ENCODE results near the gene CDKAL1.

CDKAL1 gene

GRCh38 chr6:20847904-20848303, 313.6 kb downstream of the CDKAL1 start:
- TF ChIP-seq TCF4 (CRISPR knock-in tag; IDR thresholded peaks at IDR 0.05; ENCODE audit: borderline replicate concordance) (no peak), ZFP30 (CRISPR knock-in tag; IDR thresholded peaks at IDR 0.05) (no peak), ZC3H10 (CRISPR knock-in tag; IDR thresholded peaks at IDR 0.05) (no peak), ZNF8 (CRISPR knock-in tag; IDR thresholded peaks at IDR 0.05) (no peak), ZFP3 (CRISPR knock-in tag; IDR thresholded peaks at IDR 0.05) (no peak), PPARA (CRISPR knock-in tag; IDR thresholded peaks at IDR 0.05; ENCODE audit: borderline replicate concordance) (no peak), ZNF565 (CRISPR knock-in tag; conservative IDR thresholded peaks at IDR 0.05; ENCODE audit: low read depth) (no peak), ESRRG (CRISPR knock-in tag; IDR thresholded peaks at IDR 0.05) (no peak), CSDC2 (CRISPR knock-in tag; IDR thresholded peaks at IDR 0.05) (no peak), CSRNP3 (CRISPR knock-in tag; IDR thresholded peaks at IDR 0.05) (no peak), SNAI2 (CRISPR knock-in tag; IDR thresholded peaks at IDR 0.05) (no peak), OSR1 (CRISPR knock-in tag; IDR thresholded peaks at IDR 0.05) (no peak), TOX (CRISPR knock-in tag; IDR thresholded peaks at IDR 0.05; ENCODE audit: borderline replicate concordance) (no peak)
- TF ChIP-seq, protein P1, sequence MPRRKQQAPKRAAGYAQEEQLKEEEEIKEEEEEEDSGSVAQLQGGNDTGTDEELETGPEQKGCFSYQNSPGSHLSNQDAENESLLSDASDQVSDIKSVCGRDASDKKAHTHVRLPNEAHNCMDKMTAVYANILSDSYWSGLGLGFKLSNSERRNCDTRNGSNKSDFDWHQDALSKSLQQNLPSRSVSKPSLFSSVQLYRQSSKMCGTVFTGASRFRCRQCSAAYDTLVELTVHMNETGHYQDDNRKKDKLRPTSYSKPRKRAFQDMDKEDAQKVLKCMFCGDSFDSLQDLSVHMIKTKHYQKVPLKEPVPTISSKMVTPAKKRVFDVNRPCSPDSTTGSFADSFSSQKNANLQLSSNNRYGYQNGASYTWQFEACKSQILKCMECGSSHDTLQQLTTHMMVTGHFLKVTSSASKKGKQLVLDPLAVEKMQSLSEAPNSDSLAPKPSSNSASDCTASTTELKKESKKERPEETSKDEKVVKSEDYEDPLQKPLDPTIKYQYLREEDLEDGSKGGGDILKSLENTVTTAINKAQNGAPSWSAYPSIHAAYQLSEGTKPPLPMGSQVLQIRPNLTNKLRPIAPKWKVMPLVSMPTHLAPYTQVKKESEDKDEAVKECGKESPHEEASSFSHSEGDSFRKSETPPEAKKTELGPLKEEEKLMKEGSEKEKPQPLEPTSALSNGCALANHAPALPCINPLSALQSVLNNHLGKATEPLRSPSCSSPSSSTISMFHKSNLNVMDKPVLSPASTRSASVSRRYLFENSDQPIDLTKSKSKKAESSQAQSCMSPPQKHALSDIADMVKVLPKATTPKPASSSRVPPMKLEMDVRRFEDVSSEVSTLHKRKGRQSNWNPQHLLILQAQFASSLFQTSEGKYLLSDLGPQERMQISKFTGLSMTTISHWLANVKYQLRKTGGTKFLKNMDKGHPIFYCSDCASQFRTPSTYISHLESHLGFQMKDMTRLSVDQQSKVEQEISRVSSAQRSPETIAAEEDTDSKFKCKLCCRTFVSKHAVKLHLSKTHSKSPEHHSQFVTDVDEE (CRISPR knock-in tag; IDR thresholded peaks at IDR 0.05) = no peak
- TF ChIP-seq, protein P2, sequence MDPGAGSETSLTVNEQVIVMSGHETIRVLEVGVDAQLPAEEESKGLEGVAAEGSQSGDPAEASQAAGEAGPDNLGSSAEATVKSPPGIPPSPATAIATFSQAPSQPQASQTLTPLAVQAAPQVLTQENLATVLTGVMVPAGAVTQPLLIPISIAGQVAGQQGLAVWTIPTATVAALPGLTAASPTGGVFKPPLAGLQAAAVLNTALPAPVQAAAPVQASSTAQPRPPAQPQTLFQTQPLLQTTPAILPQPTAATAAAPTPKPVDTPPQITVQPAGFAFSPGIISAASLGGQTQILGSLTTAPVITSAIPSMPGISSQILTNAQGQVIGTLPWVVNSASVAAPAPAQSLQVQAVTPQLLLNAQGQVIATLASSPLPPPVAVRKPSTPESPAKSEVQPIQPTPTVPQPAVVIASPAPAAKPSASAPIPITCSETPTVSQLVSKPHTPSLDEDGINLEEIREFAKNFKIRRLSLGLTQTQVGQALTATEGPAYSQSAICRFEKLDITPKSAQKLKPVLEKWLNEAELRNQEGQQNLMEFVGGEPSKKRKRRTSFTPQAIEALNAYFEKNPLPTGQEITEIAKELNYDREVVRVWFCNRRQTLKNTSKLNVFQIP (CRISPR knock-in tag; IDR thresholded peaks at IDR 0.05; ENCODE audit: borderline replicate concordance, low read depth) = no peak
- no peak for ATAC-seq

- ATAC-seq = no peak
- TF ChIP-seq ZNF70 (CRISPR knock-in tag; IDR thresholded peaks at IDR 0.05) (no peak), PPARA (CRISPR knock-in tag; IDR thresholded peaks at IDR 0.05; ENCODE audit: borderline replicate concordance) (no peak), ZFP30 (CRISPR knock-in tag; IDR thresholded peaks at IDR 0.05) (no peak), CSDC2 (CRISPR knock-in tag; IDR thresholded peaks at IDR 0.05) (no peak), TCF4 (CRISPR knock-in tag; IDR thresholded peaks at IDR 0.05; ENCODE audit: borderline replicate concordance) (no peak), ZFP3 (CRISPR knock-in tag; IDR thresholded peaks at IDR 0.05) (no peak), ISL1 (CRISPR knock-in tag; IDR thresholded peaks at IDR 0.05) (no peak), ZNF8 (CRISPR knock-in tag; IDR thresholded peaks at IDR 0.05) (no peak), CSRNP3 (CRISPR knock-in tag; IDR thresholded peaks at IDR 0.05) (no peak), BACH2 (CRISPR knock-in tag; IDR thresholded peaks at IDR 0.05; ENCODE audit: borderline replicate concordance) (no peak)
- TF ChIP-seq, protein P3, sequence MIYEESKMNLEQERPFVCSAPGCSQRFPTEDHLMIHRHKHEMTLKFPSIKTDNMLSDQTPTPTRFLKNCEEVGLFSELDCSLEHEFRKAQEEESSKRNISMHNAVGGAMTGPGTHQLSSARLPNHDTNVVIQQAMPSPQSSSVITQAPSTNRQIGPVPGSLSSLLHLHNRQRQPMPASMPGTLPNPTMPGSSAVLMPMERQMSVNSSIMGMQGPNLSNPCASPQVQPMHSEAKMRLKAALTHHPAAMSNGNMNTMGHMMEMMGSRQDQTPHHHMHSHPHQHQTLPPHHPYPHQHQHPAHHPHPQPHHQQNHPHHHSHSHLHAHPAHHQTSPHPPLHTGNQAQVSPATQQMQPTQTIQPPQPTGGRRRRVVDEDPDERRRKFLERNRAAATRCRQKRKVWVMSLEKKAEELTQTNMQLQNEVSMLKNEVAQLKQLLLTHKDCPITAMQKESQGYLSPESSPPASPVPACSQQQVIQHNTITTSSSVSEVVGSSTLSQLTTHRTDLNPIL (CRISPR knock-in tag; IDR thresholded peaks at IDR 0.05; ENCODE audit: low read depth) = no peak
- TF ChIP-seq, protein P4, sequence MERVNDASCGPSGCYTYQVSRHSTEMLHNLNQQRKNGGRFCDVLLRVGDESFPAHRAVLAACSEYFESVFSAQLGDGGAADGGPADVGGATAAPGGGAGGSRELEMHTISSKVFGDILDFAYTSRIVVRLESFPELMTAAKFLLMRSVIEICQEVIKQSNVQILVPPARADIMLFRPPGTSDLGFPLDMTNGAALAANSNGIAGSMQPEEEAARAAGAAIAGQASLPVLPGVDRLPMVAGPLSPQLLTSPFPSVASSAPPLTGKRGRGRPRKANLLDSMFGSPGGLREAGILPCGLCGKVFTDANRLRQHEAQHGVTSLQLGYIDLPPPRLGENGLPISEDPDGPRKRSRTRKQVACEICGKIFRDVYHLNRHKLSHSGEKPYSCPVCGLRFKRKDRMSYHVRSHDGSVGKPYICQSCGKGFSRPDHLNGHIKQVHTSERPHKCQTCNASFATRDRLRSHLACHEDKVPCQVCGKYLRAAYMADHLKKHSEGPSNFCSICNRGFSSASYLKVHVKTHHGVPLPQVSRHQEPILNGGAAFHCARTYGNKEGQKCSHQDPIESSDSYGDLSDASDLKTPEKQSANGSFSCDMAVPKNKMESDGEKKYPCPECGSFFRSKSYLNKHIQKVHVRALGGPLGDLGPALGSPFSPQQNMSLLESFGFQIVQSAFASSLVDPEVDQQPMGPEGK (CRISPR knock-in tag; IDR thresholded peaks at IDR 0.05; ENCODE audit: borderline replicate concordance) = no peak
Observed at GRCh38 chr6:20850686-20851416, 316.6 kb downstream of the CDKAL1 start.

All from SK-N-SH treated with all-trans-retinoic acid at 6 μM for 48 hours (cell line).